ENCODE data around the gene IDE.

DNA sequence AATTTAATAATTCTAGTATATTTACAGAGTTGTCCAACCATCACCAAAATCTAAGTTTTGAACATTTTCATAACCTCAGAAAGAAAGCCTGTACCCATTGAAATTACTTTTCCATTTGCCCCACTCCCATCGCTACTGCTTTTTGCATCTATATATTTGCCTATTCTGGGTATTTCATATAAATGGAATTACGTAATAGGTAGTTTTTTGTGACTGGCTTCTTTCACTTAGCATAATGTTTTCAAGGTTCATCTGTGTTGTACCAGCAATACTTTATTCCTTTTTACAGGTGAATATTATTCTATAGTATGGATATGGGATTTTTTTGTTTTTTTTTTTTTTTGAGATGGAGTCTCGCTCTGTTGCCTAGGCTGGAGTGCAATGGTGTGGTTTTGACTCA, 41.6 kb upstream of the IDE start:
- TF ChIP-seq, protein P1, sequence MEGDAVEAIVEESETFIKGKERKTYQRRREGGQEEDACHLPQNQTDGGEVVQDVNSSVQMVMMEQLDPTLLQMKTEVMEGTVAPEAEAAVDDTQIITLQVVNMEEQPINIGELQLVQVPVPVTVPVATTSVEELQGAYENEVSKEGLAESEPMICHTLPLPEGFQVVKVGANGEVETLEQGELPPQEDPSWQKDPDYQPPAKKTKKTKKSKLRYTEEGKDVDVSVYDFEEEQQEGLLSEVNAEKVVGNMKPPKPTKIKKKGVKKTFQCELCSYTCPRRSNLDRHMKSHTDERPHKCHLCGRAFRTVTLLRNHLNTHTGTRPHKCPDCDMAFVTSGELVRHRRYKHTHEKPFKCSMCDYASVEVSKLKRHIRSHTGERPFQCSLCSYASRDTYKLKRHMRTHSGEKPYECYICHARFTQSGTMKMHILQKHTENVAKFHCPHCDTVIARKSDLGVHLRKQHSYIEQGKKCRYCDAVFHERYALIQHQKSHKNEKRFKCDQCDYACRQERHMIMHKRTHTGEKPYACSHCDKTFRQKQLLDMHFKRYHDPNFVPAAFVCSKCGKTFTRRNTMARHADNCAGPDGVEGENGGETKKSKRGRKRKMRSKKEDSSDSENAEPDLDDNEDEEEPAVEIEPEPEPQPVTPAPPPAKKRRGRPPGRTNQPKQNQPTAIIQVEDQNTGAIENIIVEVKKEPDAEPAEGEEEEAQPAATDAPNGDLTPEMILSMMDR (IDR thresholded peaks at IDR 0.05) = no peak
- TF ChIP-seq POLR2A (IDR thresholded peaks at IDR 0.05) = no peak
